Inflammatory macrophage (primary cell): ENCODE measurements around the gene CLIP1.
A peak's percentile ranks its signal among the peaks of the same experiment; 100 is the strongest.
"Not testable (repeated sequence)": the region's sequence is repeated elsewhere in the genome, so short reads cannot be mapped to it uniquely, and the experiment has no call there.

ENCODE experiments used
- DNase-seq, 2 donors: peaks; one replicate each; pipeline ENCODE4 v3.0.0-alpha.2; 2020 to 2022

CLIP1 gene

DNA sequence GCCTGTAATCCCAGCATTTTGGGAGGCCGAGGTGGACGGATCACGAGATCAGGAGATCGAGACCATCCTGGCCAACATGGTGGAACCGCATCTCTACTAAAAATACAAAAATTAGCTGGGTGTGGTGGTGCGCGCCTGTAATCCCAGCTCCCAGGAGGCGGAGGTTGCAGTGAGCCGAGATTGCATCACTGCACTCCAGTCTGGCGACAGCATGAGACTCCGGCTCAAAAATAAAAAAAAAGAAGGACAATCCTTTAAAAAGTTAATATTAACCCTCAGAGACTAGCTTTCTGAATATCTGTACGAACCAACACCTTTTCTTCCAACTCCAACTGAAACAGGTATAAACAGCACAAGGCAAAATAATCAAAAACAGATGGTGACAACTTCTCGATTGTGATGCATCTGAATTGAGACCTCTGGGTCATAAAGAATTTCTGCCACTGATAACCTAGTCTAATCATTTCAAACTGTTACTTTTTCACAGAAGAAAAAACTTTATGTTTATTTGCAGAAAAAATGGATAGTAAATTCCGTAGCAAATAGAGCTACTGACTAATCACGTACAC is 27.8 kb downstream of the CLIP1 start:
- DNase-seq, result no peak

GRCh38 chr12:122393817-122394216 is 28.7 kb downstream of the CLIP1 start:
- DNase-seq, result peak in 1 of 2 donors; percentile 15

DNA sequence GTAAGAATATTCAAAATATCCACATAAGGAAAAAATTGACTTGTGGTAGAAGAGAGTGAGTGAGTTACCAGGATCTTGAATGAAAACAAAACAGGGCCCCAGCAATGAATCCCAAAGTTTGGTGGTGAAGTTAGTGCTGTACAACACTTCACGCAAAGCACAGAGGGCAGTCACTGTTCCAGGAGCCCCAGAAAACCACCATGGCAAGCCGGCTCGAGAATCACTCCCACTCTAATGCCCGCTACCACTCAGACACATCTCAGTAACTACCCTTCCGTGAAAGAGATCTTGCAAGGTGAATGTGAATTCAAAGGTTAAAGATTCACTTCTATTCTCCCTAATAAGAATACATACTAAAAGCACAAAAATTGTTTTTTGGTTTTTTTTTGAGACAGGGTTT is 30.1 kb downstream of the CLIP1 start:
- DNase-seq, result no peak

- no peak for DNase-seq
Observed at GRCh38 chr12:122389677-122390076, 32.8 kb downstream of the CLIP1 start.

DNA sequence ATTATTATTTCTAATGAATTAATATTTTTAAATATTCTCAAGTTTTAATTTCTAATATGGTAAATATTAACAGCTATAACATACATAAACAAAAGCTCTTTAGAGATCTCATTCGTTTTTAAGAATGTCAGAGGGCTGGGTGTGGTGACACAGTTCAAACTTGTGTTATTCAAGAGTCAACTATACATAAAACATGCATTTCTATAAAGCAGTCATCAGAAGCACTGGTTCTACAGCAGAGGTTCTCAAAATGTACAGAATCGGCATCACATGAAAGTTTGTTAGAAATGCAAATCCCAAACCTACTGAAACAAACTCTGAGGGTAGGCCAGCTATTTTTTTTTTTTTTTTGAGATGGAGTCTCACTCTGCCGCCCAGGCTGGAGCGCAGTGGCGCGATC is 34.6 kb downstream of the CLIP1 start:
- DNase-seq, result no peak

DNA sequence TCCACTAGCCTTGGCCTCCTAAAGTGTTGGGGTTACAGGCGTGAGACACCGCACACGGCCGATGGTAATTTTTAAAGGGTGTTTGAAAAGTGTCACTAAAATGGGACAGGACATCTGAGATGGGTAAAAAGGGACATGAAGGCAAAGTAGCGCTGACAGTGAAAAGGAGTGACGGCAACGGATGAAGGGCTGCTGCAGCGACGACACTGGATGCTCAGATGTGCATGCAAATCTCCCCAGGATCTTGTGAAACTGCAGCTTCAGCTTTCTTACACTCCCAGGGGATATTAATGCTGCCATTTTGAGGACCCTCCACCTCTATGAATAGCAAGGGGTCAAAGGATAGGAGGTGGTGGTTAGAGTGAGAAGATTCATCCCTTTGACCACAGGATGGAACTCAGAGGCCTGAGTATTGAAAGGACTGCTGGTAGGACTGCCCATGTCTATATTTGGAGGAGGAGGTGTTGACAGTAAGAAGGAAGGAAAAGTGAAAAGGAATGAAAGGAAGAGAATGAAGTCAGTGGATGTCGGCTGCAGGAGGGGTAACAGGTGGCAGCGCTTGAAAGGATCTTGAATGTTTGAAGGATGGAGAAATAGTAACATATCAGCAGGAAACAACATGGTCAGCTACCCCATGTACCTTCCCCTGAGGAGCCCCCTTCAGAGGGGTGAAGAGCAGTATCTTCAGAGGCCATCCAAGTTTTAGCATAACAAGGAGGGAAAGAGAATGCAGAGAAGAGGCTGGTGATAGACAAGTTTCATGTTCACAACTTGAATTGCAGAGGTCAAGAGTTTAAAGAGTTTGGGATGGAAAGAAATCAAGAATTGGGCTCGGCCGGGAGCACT is 37.1 kb downstream of the CLIP1 start:
- DNase-seq, result no peak

- no peak for DNase-seq
Observed at GRCh38 chr12:122382919-122383350, 39.5 kb downstream of the CLIP1 start.

GRCh38 chr12:122381021-122381420 is 41.4 kb downstream of the CLIP1 start:
- DNase-seq, result peak in 1 of 2 donors; percentile 44

GRCh38 chr12:122376751-122377150 is 45.7 kb downstream of the CLIP1 start:
- DNase-seq, result not testable (repeated sequence)

DNA sequence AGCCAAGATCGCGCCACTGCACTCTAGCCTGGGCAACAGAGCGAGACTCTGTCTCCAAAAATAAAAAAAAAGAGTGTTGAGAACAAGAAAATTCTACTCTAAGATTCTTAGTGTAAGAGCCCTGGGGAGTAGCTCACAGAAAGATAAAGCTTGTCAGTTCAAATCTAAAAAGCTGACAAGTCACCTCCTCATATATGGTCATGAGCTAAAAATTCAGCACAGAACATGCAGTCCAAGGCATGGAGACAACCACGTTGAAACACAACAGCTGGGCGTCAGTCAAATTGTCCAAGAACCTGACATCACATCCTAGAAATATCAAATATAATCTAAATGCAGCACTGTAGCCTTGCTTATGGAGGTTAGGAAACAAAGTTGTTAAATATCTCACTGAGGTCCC is 47.8 kb downstream of the CLIP1 start:
- no peak for DNase-seq

DNA sequence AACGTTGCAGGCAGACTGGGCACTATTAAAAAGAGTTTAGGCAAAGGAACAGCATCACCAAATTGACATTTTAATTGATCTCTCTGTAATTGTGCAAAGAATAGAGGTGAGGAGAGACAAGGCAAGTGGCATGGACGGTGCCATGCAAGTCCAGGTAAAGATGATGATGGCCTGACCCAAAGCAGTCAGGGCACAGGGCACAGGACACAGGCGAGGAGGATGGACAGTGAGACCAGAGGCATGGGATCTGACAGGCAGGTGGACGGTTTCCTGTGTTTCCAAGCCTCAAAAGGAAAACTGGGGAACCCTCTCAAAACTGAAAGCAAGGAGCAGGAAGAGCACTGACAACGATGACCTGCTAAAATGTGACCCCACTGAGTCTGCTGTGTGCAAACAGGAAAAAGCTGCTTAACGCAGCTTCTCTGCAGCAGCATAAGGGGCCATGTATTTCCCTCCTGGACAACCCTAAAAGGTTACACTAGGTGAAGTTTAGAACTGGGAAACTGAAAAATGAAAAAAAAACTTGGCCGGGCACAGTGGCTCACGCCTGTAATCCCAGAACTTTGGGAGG is 50.9 kb downstream of the CLIP1 start:
- DNase-seq, result no peak

- DNase-seq, result no peak
Observed at GRCh38 chr12:122368361-122369073, 54.0 kb downstream of the CLIP1 start.

DNA sequence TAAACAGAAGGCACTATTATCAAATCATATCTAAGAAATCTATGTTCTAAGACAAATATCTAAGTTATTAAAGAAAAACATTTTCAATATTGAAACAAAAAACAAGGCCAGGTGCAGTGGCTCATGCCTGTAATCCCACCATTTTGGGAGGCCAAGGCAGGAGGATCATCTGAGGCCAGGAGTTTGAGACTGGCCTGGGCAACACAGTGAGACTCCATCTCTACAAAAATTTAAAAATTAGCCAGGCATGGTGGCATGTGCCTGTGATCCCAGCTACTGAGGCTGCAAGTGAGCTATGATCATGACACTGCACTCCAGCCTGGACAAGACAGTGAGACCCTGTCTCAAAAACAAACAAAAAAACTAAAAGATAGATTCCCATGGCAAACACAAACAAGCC is 54.8 kb downstream of the CLIP1 start:
- DNase-seq, result not testable (repeated sequence)

DNA sequence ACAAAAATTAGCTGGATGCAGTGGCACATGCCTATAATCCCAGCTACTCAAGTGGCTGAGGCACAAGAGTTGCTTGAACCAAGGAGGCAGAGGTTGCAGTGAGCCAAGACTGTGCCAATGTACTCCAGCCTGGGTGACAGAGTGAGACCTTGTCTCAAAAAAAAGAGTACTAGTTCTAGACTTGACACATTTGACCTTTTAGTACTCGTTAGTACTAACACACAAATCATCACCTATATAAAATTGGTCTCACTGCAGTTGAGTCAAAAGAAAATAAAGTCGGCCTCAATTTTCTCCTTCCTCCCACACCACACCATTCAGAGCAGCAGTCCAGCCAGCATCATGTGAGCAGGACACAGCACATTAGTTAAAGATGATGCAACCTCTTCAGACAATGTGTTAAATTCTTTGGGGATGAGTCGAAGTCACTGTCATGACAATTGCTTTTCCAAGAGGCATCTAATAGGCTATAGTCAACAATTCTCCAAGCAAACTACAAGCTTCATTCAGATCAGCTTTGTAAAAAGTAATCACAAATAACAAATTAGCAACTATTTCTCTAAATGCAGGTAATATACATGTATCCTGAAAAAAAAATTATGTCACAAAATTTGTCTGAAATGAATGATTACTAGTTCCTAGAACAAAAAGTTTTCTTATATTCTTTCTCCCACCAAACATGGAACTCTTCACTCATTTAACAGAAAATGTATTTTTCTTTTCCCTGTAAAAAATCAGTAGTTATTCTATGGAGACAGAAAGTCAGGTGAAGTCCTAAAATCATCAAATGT is 55.6 kb downstream of the CLIP1 start:
- DNase-seq, result peak; percentile 70 to 79

GRCh38 chr12:122365226-122365625 is 57.2 kb downstream of the CLIP1 start:
- DNase-seq, result not testable (repeated sequence)

DNA sequence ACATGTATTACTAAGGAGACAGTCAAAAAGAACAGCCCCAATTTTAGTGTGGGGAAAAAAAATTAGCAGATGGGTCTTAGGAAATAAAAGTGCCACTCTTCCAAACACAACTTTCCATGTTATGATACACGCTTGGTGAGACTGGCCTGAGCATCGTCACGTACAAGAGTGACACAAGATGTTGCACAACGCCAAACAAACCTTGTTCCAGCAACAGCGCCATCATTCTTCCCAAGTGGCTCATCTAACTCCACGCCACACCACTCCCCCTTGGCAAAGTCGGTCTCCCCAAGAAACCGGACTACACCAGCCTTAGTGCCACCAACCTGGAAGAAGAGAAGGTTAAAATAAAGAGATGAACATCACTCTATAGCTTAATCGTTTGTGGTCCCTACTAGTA is 58.7 kb downstream of the CLIP1 start:
- DNase-seq, result no peak

- no peak for DNase-seq
Observed at GRCh38 chr12:122362755-122363154, 59.7 kb downstream of the CLIP1 start.

DNA sequence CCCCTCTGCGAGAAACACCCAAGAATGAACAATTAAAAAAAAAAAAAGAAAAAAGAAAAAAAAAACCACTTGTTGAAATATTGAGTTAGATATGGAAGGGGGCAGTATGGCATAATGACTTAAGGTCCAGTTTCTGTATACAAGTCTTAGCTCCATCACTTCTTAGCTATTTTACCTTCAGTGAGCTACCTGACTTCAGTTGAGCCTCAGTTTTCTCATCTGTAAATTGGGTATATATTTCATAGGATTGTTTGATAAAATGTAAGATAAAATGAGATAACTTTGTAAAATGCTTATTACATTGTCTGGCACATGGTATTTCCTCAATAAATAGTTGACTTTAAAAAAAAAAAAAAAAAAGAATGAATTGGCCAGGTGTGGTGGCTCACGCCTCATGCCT is 64.1 kb downstream of the CLIP1 start:
- DNase-seq, result not testable (repeated sequence)

DNA sequence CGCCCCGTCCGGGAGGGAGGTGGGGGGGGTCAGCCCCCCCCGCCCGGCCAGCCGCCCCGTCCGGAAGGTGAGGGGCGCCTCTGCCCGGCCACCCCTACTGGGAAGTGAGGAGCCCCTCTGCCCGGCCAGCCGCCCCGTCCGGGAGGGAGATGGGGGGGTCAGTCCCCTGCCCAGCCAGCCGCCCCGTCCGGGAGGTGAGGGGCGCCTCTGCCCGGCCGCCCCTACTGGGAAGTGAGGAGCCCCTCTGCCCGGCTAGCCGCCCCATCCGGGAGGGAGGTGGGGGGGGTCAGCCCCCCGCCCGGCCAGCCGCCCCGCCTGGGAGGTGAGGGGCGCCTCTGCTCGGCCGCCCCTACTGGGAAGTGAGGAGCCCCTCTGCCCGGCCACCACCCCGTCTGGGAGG is 64.9 kb downstream of the CLIP1 start:
- DNase-seq, result not testable (repeated sequence)

DNA sequence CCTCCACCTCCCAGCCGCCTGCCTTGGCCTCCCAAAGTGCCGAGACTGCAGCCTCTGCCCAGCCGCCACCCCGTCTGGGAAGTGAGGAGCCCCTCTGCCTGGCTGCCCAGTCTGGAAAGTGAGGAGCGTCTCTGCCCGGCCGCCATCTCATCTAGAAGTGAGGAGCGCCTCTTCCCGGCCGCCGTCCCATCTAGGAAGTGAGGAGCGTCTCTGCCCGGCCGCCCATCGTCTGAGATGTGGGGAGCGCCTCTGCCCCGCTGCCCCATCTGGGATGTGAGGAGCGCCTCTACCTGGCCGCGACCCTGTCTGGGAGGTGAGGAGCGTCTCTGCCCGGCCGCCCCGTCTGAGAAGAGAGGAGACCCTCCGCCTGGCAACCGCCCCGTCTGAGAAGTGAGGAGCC is 65.5 kb downstream of the CLIP1 start:
- DNase-seq, result not testable (repeated sequence)

- DNase-seq, result peak; percentile 51 to 60
Observed at GRCh38 chr12:122356192-122356635, 66.3 kb downstream of the CLIP1 start.

DNA sequence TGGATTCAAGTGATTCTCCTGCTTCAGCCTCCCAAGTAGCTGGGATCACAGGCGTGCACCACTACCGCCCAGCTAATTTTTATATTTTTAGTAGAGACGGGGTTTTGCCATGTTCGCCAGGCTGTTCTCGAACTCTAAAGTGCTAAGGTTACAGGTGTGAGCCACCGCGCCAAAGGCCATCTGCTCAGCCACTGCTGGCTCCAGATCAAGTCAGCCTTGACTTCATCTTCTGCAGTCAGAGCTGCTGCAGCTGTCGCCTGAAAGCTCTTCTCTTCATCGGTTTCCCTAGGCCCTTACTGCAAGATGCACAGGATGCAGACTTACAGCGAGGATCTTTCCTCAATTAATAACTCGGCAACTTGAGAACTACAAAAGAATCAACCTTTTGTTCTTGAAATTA is 66.8 kb downstream of the CLIP1 start:
- no peak for DNase-seq
